KMS-11 (cell line): ENCODE measurements around the gene PRKAB2.

Experiments used
- H2AFZ ChIP-seq: fragments of 200-600 bp; sonication (generic); 2 replicates; pipeline ENCODE4 v1.6.1; 2016; ENCODE audit warnings: antibody characterized with exemption, mixed run types, low read depth
- H3K27ac ChIP-seq: fragments of 200-600 bp; sonication (generic); 2 replicates; pipeline ENCODE4 v1.6.1; 2016; ENCODE audit warnings: mild to moderate bottlenecking, mixed run types
- H3K27me3 ChIP-seq: fragments of 200-600 bp; sonication (generic); 2 replicates; pipeline ENCODE4 v1.6.1; 2017; ENCODE audit warnings: mild to moderate bottlenecking, low read depth, mixed run types, moderate library complexity; ENCODE audit not compliant: insufficient read depth
- H3K36me3 ChIP-seq: fragments of 200-600 bp; sonication (generic); 2 replicates; pipeline ENCODE4 v1.6.1; 2017; ENCODE audit warnings: mild to moderate bottlenecking, mixed run types; ENCODE audit not compliant: insufficient read depth
- H3K4me1 ChIP-seq: fragments of 200-600 bp; sonication (generic); 2 replicates; pipeline ENCODE4 v1.6.1; 2016; ENCODE audit warnings: mild to moderate bottlenecking, low read depth, mixed run types; ENCODE audit not compliant: poor library complexity, severe bottlenecking
- H3K4me2 ChIP-seq: fragments of 200-600 bp; sonication (generic); 2 replicates; pipeline ENCODE4 v1.7.0; 2016; ENCODE audit warnings: mild to moderate bottlenecking, mixed run types
- H3K4me3 ChIP-seq: fragments of 200-600 bp; sonication (generic); IDR thresholded peaks from 2 replicates; pipeline ENCODE4 v1.6.1; 2017; ENCODE audit warnings: low read depth, low read length, mixed read lengths; ENCODE audit not compliant: insufficient read depth
- H3K79me2 ChIP-seq: fragments of 200-600 bp; sonication (generic); 2 replicates; pipeline ENCODE4 v1.6.1; 2016; ENCODE audit warnings: low read depth, mixed run types; ENCODE audit not compliant: insufficient read depth
- H3K9ac ChIP-seq: fragments of 200-600 bp; sonication (generic); 2 replicates; pipeline ENCODE4 v1.6.1; 2016; ENCODE audit warnings: mild to moderate bottlenecking, mixed run types
- H4K20me1 ChIP-seq: fragments of 200-600 bp; sonication (generic); 2 replicates; pipeline ENCODE4 v1.6.1; 2016; ENCODE audit warnings: mild to moderate bottlenecking, mixed run types; ENCODE audit not compliant: insufficient read depth
- TF ChIP-seq, protein P1 (sequence below): fragments of 200-600 bp; sonication (generic); conservative IDR thresholded peaks from 2 replicates; pipeline ENCODE4 v1.6.1; 2017; ENCODE audit warnings: low read depth, mild to moderate bottlenecking, antibody characterized with exemption, low read length, moderate library complexity, mixed read lengths

The PRKAB2 gene

DNA sequence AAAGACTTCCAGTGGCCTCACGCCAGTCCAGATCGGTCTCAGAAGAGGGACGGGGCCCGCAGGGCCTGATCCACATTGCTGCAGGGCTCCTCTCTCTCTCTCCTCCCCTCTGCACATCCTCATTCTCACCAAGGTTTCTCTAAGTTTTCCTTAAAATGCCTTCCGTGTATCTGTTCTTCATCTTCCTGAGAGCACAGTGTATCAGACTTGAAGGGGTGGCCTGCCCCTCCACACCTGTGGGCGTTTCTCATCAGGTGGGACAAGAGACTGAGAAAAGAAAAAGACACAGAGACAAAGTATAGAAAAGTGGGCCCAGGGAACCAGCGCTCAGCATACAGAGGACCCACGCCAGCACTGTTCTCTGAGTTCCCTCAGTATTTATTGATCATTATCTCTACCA is 66.4 kb downstream of the PRKAB2 start:
- H3K79me2 ChIP-seq: no peaks in the 10 kb centered on the region
- no peaks in the 10 kb centered on the region for H3K36me3 ChIP-seq
- no peaks in the 10 kb centered on the region for H3K4me1 ChIP-seq
- H3K4me2 ChIP-seq: no peak overlapping the region
- H2AFZ ChIP-seq: no peak overlapping the region
- no peak overlapping the region for H3K4me3 ChIP-seq
- no peak overlapping the region for H3K9ac ChIP-seq
- H3K27me3 ChIP-seq: no peaks in the 10 kb centered on the region
- H4K20me1 ChIP-seq: no peaks in the 10 kb centered on the region
- no peak overlapping the region for H3K27ac ChIP-seq
- TF ChIP-seq, protein P1, sequence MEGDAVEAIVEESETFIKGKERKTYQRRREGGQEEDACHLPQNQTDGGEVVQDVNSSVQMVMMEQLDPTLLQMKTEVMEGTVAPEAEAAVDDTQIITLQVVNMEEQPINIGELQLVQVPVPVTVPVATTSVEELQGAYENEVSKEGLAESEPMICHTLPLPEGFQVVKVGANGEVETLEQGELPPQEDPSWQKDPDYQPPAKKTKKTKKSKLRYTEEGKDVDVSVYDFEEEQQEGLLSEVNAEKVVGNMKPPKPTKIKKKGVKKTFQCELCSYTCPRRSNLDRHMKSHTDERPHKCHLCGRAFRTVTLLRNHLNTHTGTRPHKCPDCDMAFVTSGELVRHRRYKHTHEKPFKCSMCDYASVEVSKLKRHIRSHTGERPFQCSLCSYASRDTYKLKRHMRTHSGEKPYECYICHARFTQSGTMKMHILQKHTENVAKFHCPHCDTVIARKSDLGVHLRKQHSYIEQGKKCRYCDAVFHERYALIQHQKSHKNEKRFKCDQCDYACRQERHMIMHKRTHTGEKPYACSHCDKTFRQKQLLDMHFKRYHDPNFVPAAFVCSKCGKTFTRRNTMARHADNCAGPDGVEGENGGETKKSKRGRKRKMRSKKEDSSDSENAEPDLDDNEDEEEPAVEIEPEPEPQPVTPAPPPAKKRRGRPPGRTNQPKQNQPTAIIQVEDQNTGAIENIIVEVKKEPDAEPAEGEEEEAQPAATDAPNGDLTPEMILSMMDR: no peak
